Caco-2 (cell line): ENCODE measurements around the gene NPIPB2. TPM values are rescaled to one million over a fixed set of nuclear protein-coding genes. Genes with fewer than 3 reads are reported as not detected.

Experiments used
- BruUV-seq: library from RNA; stranded (reverse); fragments of 400-500 nt; replicated peaks from 2 replicates; lab custom pipeline; 2021; lab: Mats Ljungman, UMichigan
- CTCF ChIA-PET: fragments of 300-600 bp; sonication (Branson Sonifier 250); formaldehyde crosslinking; loops from one replicate; lab custom pipeline; 2022; ENCODE audit warnings: antibody characterized with exemption; lab: Charles Lee
- POLR2A ChIA-PET: fragments of 300-600 bp; sonication (Branson Sonifier 250); formaldehyde crosslinking; loops from one replicate; lab custom pipeline; 2022; ENCODE audit warnings: antibody characterized with exemption; lab: Charles Lee
- DNase-seq, 2 experiments: peaks; one replicate each; pipeline versions ENCODE4 v3.0.0 to v3.0.0-alpha.2; 2020 to 2022
- H3K27me3 ChIP-seq: replicated peaks from 2 replicates; pipeline ENCODE4 v1.6.0; 2011; ENCODE audit warnings: low read length; ENCODE audit not compliant: control insufficient read depth, insufficient read depth
- H3K36me3 ChIP-seq: 2 replicates; pipeline ENCODE4 v1.5.1; 2011; ENCODE audit warnings: low read length; ENCODE audit not compliant: control insufficient read depth, insufficient read depth
- H3K4me1 ChIP-seq: fragments of 250-450 bp; sonication (Bioruptor Pico); 2 replicates; pipeline ENCODE4 v1.5.1; 2020; ENCODE audit warnings: mild to moderate bottlenecking
- H3K4me3 ChIP-seq: 2 replicates; pipeline ENCODE4 v1.5.1; 2011; ENCODE audit warnings: low read depth, mild to moderate bottlenecking, control low read depth, low read length
- H3K9me3 ChIP-seq: fragments of 250-450 bp; sonication (Bioruptor Pico); 2 replicates; pipeline ENCODE4 v1.5.1; 2020; ENCODE audit warnings: mild to moderate bottlenecking, moderate library complexity
- H3K27ac Mint-ChIP-seq: one replicate; pipeline ENCODE4 v1.8.0; 2022; ENCODE audit warnings: mixed read lengths; ENCODE audit not compliant: unreplicated experiment
- H3K27me3 Mint-ChIP-seq: one replicate; pipeline ENCODE4 v1.8.0; 2022; ENCODE audit warnings: mixed read lengths; ENCODE audit not compliant: insufficient read depth, unreplicated experiment
- H3K36me3 Mint-ChIP-seq: one replicate; pipeline ENCODE4 v1.8.0; 2022; ENCODE audit warnings: mild to moderate bottlenecking, mixed read lengths; ENCODE audit not compliant: insufficient read depth, unreplicated experiment
- H3K4me1 Mint-ChIP-seq: one replicate; pipeline ENCODE4 v1.8.0; 2022; ENCODE audit warnings: low read depth, mixed read lengths; ENCODE audit not compliant: unreplicated experiment
- H3K4me3 Mint-ChIP-seq: one replicate; pipeline ENCODE4 v1.8.0; 2022; ENCODE audit warnings: mild to moderate bottlenecking, moderate library complexity, mixed read lengths; ENCODE audit not compliant: unreplicated experiment
- H3K9me3 Mint-ChIP-seq: one replicate; pipeline ENCODE4 v1.8.0; 2022; ENCODE audit warnings: mixed read lengths; ENCODE audit not compliant: unreplicated experiment
- intact Hi-C: fragments of 100-400 bp; cut with micrococcal nuclease; formaldehyde crosslinking; loops from one replicate; pipeline ENCODE4 v1.10.0; 2022; ENCODE audit not compliant: unreplicated experiment
- total RNA-seq: library from RNA; stranded (reverse); gene quantifications from 2 replicates; pipeline ENCODE4 v1.2.3, GENCODE V29; 2022
- TF ChIP-seq, protein P1 (sequence below), 2 experiments: fragments of 200-600 bp in 1 of 2; IDR thresholded peaks; 1 replicate in 1 of 2; 2 replicates in 1 of 2; pipeline versions ENCODE4 v1.5.1 to v1.8.0; 2011 to 2022; ENCODE audit warnings: antibody characterized with exemption in 1 of 2, control low read depth in 1 of 2, inconsistent platforms in 1 of 2, low read depth in 1 of 2, low read length in 1 of 2, mild to moderate bottlenecking in 1 of 2, moderate library complexity in 1 of 2; ENCODE audit not compliant: insufficient read depth in 1 of 2, severe bottlenecking in 1 of 2, unreplicated experiment in 1 of 2

The NPIPB2 gene
- total RNA-seq, 1 experiment from 2014 or later = 6.8 TPM

- ChIA-PET POLR2A (interaction anchor here (0.6 kb wide), 1 partner anchor 177 kb away, joined by 8 read pairs; no protein-coding TSS in a partner anchor), CTCF (no interaction called here)
- peak overlapping the region; percentile 67 for H3K27ac Mint-ChIP-seq
- H3K4me1 Mint-ChIP-seq = peaks cover 22% of the 10 kb centered on the region
- H3K4me3 Mint-ChIP-seq = peak overlapping the region; percentile 83
- Histone ChIP-seq H3K36me3 (no peaks in the 10 kb centered on the region), H3K4me1 (no peaks in the 10 kb centered on the region), H3K9me3 (no peaks in the 10 kb centered on the region), H3K4me3 (peak overlapping the region; percentile 91), H3K27me3 (no peaks in the 10 kb centered on the region)
- intact Hi-C loops = loop anchor here (5.0 kb wide), 1 partner anchor 63 kb away; the partner anchor contains the start of gene SNX29
- TF ChIP-seq, protein P1, sequence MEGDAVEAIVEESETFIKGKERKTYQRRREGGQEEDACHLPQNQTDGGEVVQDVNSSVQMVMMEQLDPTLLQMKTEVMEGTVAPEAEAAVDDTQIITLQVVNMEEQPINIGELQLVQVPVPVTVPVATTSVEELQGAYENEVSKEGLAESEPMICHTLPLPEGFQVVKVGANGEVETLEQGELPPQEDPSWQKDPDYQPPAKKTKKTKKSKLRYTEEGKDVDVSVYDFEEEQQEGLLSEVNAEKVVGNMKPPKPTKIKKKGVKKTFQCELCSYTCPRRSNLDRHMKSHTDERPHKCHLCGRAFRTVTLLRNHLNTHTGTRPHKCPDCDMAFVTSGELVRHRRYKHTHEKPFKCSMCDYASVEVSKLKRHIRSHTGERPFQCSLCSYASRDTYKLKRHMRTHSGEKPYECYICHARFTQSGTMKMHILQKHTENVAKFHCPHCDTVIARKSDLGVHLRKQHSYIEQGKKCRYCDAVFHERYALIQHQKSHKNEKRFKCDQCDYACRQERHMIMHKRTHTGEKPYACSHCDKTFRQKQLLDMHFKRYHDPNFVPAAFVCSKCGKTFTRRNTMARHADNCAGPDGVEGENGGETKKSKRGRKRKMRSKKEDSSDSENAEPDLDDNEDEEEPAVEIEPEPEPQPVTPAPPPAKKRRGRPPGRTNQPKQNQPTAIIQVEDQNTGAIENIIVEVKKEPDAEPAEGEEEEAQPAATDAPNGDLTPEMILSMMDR (IDR thresholded peaks at IDR 0.05; ENCODE audit: insufficient read depth in 1 of 2, low read depth in 1 of 2, low read length in 1 of 2, severe bottlenecking in 1 of 2, unreplicated experiment in 1 of 2) = no peak
- no peaks in the 10 kb centered on the region for H3K9me3 Mint-ChIP-seq
- TSS peak; percentile 29 for BruUV-seq
- no peaks in the 10 kb centered on the region for H3K27me3 Mint-ChIP-seq
- H3K36me3 Mint-ChIP-seq = peaks cover 36% of the 10 kb centered on the region
- DNase-seq = peak; percentile 33 to 41
Measured at GRCh38 chr16:11914210-11915113, 27.4 kb downstream of the NPIPB2 start.

- intact Hi-C loops = no loop called here
- ChIA-PET CTCF (interaction anchor here (1.3 kb wide), 1 partner anchor 154 kb away, joined by 3 read pairs; no protein-coding TSS in a partner anchor), POLR2A (interaction anchor here (0.6 kb wide), 1 partner anchor 178 kb away, joined by 8 read pairs; no protein-coding TSS in a partner anchor)
- peak overlapping the region; percentile 91 for H3K4me3 ChIP-seq
- H3K36me3 ChIP-seq = no peaks in the 10 kb centered on the region
- TF ChIP-seq, protein P1 (IDR thresholded peaks at IDR 0.05; ENCODE audit: insufficient read depth in 1 of 2, low read depth in 1 of 2, low read length in 1 of 2, severe bottlenecking in 1 of 2, unreplicated experiment in 1 of 2) = no peak
- H3K4me1 Mint-ChIP-seq = peaks cover 22% of the 10 kb centered on the region
- DNase-seq = peak in 1 of 2 experiments; percentile 7
- no TSS peak for BruUV-seq
- H3K27me3 ChIP-seq = no peaks in the 10 kb centered on the region
- peak overlapping the region; percentile 67 for H3K27ac Mint-ChIP-seq
- no peaks in the 10 kb centered on the region for H3K4me1 ChIP-seq
- no peaks in the 10 kb centered on the region for H3K9me3 ChIP-seq
- H3K9me3 Mint-ChIP-seq = no peaks in the 10 kb centered on the region
- peak overlapping the region; percentile 83 for H3K4me3 Mint-ChIP-seq
- no peaks in the 10 kb centered on the region for H3K27me3 Mint-ChIP-seq
- peaks cover 36% of the 10 kb centered on the region for H3K36me3 Mint-ChIP-seq
Measured at GRCh38 chr16:11913425-11914079, 28.3 kb downstream of the NPIPB2 start.
